ENCODE data around the gene JARID2. TPM values are rescaled to one million over a fixed set of nuclear protein-coding genes. Genes with fewer than 3 reads are reported as not detected.

JARID2 gene
- total RNA-seq, 1 experiment from 2014 or later, result 23.6 TPM

GRCh38 chr6:15248451-15249370, 2.8 kb downstream of the JARID2 start:
- Histone ChIP-seq H3K9ac (ENCODE audit: low read length) (peak overlapping the region; percentile 63), H3K79me2 (ENCODE audit: insufficient read depth, low read length) (peaks cover 67% of the 10 kb centered on the region), H3K27ac (ENCODE audit: low read depth, low read length) (peak overlapping the region; percentile 58), H4K20me1 (ENCODE audit: insufficient read depth) (no peaks in the 10 kb centered on the region), H2AFZ (ENCODE audit: low read depth, low read length, poor library complexity, severe bottlenecking) (no peak overlapping the region), H3K36me3 (ENCODE audit: control insufficient read depth in 1 of 2, insufficient read depth in 2 of 2, low read length in 2 of 2) (no peaks in the 10 kb centered on the region; a peak in 1 of 4 replicates), H3K4me3 (replicated peaks in 1 of 2; ENCODE audit: low read depth in 1 of 2, low read length in 2 of 2) (peak overlapping the region; percentile 57 to 63), H3K9me2 (ENCODE audit: insufficient read depth) (no peaks in the 10 kb centered on the region), H3K4me2 (ENCODE audit: low read length) (peak overlapping the region; percentile 90), H3K4me1 (ENCODE audit: control insufficient read depth in 1 of 2, insufficient read depth in 2 of 2, low read length in 2 of 2) (peaks cover 16 to 47% of the 10 kb centered on the region in 2 experiments), H3K9me3 (ENCODE audit: control insufficient read depth in 1 of 2, insufficient read depth in 1 of 2, low read depth in 1 of 2, low read length in 2 of 2) (no peaks in the 10 kb centered on the region), H3K27me3 (ENCODE audit: insufficient read depth, low read length) (no peaks in the 10 kb centered on the region)
- TF ChIP-seq FOSL1 (IDR thresholded peaks at IDR 0.05; ENCODE audit: low read depth) (no peak), POLR2AphosphoS5 (IDR thresholded peaks at IDR 0.05; ENCODE audit: low read depth, low read length) (0 out of 2 replicates have a peak, but pooled peaks have one; percentile 9), CBX3 (IDR thresholded peaks at IDR 0.05; ENCODE audit: low read depth) (peak; percentile 72; the same call in 1 of the 2 replicates), YY1 (IDR thresholded peaks at IDR 0.05; ENCODE audit: extremely low read depth, insufficient replicate concordance, low read depth, low read length) (peak; percentile 13), ELF1 (IDR thresholded peaks at IDR 0.05; ENCODE audit: borderline replicate concordance, low read depth) (no peak), CTCF (IDR thresholded peaks at IDR 0.05 in 2 of 3, conservative IDR thresholded peaks at IDR 0.05 in 1 of 3; ENCODE audit: borderline replicate concordance in 1 of 3, insufficient read depth in 1 of 3, low read depth in 2 of 3, low read length in 2 of 3) (peak in 1 of 3 experiments; percentile 18; a peak in 1 of 6 replicates), SRF (IDR thresholded peaks at IDR 0.05; ENCODE audit: low read depth) (no peak), RAD21 (IDR thresholded peaks at IDR 0.05; ENCODE audit: low read depth) (peak; percentile 33; the same call in 1 of the 2 replicates), ZNF274 (IDR thresholded peaks at IDR 0.05; ENCODE audit: low read depth, low read length) (no peak), SP1 (IDR thresholded peaks at IDR 0.05; ENCODE audit: low read depth) (peak; percentile 64), ZFX (IDR thresholded peaks at IDR 0.05) (0 out of 2 replicates have a peak, but pooled peaks have one; percentile 25), EZH2 (IDR thresholded peaks at IDR 0.05) (no peak), EGR1 (IDR thresholded peaks at IDR 0.05; ENCODE audit: low read depth) (peak; percentile 74; the same call in 1 of the 2 replicates), MAX (IDR thresholded peaks at IDR 0.05) (peak; percentile 46; the same call in 1 of the 2 replicates), SIN3A (IDR thresholded peaks at IDR 0.05; ENCODE audit: low read depth) (peak; percentile 33), REST (IDR thresholded peaks at IDR 0.05; ENCODE audit: low read depth) (no peak)
- DNase-seq (ENCODE audit: low read depth, low spot score), result peak; percentile 92
- TSS peak; percentile 23 for BruUV-seq (replicated peaks)
- ChIA-PET POLR2A (interaction anchor here (0.6 kb wide), 1 partner anchor 180 kb away, joined by 3 read pairs; no protein-coding TSS in a partner anchor), CTCF (no interaction called here), RAD21 (ENCODE audit: low non-redundant PET in 1 of 2, low total read pairs in 2 of 2, uncharacterized antibody in 2 of 2, unreplicated experiment in 2 of 2) (no interaction called here)
- peak; percentile 49 for ATAC-seq
- intact Hi-C loops (cut with micrococcal nuclease), result loop anchor here (5.0 to 10.0 kb wide), 6 partner anchors 144 to 1034 kb away; no protein-coding TSS in a partner anchor
